Muscle layer of colon (tissue), 2 donors: ENCODE data around the gene PPP1R16B.

Experiments used
- H3K27ac ChIP-seq: one replicate; pipeline ENCODE4 v1.7.0; 2013; ENCODE audit warnings: low read depth, mild to moderate bottlenecking, low read length, moderate library complexity
- H3K27me3 ChIP-seq, 2 donors: one replicate each; pipeline ENCODE4 v1.7.0; 2013; ENCODE audit warnings: low read length in 2 of 2, mild to moderate bottlenecking in 2 of 2; ENCODE audit not compliant: insufficient read depth in 2 of 2, control insufficient read depth in 1 of 2
- H3K36me3 ChIP-seq: one replicate; pipeline ENCODE4 v1.7.0; 2013; ENCODE audit warnings: mild to moderate bottlenecking, low read length; ENCODE audit not compliant: insufficient read depth
- H3K4me1 ChIP-seq: one replicate; pipeline ENCODE4 v1.7.0; 2013; ENCODE audit warnings: mild to moderate bottlenecking, low read length; ENCODE audit not compliant: insufficient read depth
- H3K4me3 ChIP-seq, 2 donors: one replicate each; pipeline ENCODE4 v1.7.0; 2013; ENCODE audit warnings: low read length in 2 of 2, low read depth in 1 of 2, mild to moderate bottlenecking in 1 of 2, moderate library complexity in 1 of 2
- H3K9ac ChIP-seq: one replicate; pipeline ENCODE4 v1.7.0; 2013; ENCODE audit warnings: low read length
- H3K9me3 ChIP-seq: one replicate; pipeline ENCODE4 v1.7.0; 2013; ENCODE audit warnings: mild to moderate bottlenecking, low read length
- donor health status: abdominal sarcoma.
- donor health status: Adenocarcinoma of cecum.

Gene PPP1R16B

GRCh38 chr20:38968090-38968489 is 162.6 kb downstream of the PPP1R16B start:
- Histone ChIP-seq H3K9me3 (no peaks in the 10 kb centered on the region), H3K36me3 (peaks cover 12% of the 10 kb centered on the region), H3K27me3 (no peaks in the 10 kb centered on the region), H3K9ac (no peak overlapping the region), H3K4me1 (peaks cover 39% of the 10 kb centered on the region), H3K4me3 (no peak overlapping the region), H3K27ac (peak overlapping the region; percentile 66)

- H3K27me3 ChIP-seq: no peaks in the 10 kb centered on the region
- peaks cover 12% of the 10 kb centered on the region for H3K36me3 ChIP-seq
- no peaks in the 10 kb centered on the region for H3K9me3 ChIP-seq
- H3K9ac ChIP-seq: no peak overlapping the region
- peaks cover 45% of the 10 kb centered on the region for H3K4me1 ChIP-seq
- H3K4me3 ChIP-seq: no peak overlapping the region
- peak overlapping the region; percentile 66 for H3K27ac ChIP-seq
These were observed 164.2 kb downstream of the PPP1R16B start for GRCh38 chr20:38969708-38970107.

- Histone ChIP-seq H3K4me3 (no peak overlapping the region), H3K27me3 (no peaks in the 10 kb centered on the region), H3K9me3 (no peaks in the 10 kb centered on the region), H3K27ac (peak overlapping the region; percentile 65), H3K4me1 (peaks cover 45% of the 10 kb centered on the region), H3K36me3 (peaks cover 12% of the 10 kb centered on the region), H3K9ac (no peak overlapping the region)
These were observed 164.8 kb downstream of the PPP1R16B start for GRCh38 chr20:38970302-38970701.
